GM12878 (cell line): Measurements from ENCODE around the gene GPR158. TPM values are rescaled to one million over a fixed set of nuclear protein-coding genes. Genes with fewer than 3 reads are reported as not detected.

Experiments used
- ATAC-seq: fragments of 200-7000 bp; cut with Tn5 transposase; 3 replicates; pipeline ENCODE4 v1.9.1; 2020; ENCODE audit warnings: mild to moderate bottlenecking, moderate library complexity
- BruUV-seq: library from RNA; stranded (reverse); fragments of 400-500 nt; replicated peaks from 2 replicates; lab custom pipeline; 2021; lab: Mats Ljungman, UMichigan
- CTCF ChIA-PET: fragments of 300-600 bp; sonication (Branson Sonifier 250); formaldehyde crosslinking; extraction: SDS; loops from one replicate; lab custom pipeline; 2021; ENCODE audit warnings: inconsistent platforms; lab: Yijun Ruan, JAX
- POLR2A ChIA-PET: fragments of 350-600 bp; formaldehyde crosslinking; extraction: SDS; loops from one replicate; lab custom pipeline; 2021; ENCODE audit warnings: inconsistent platforms; lab: Charles Lee
- RAD21 ChIA-PET: fragments of 300-600 bp; sonication (Branson Sonifier 250); formaldehyde crosslinking; loops from one replicate; lab custom pipeline; 2023; ENCODE audit warnings: antibody characterized with exemption; ENCODE audit not compliant: unreplicated experiment; lab: Charles Lee
- SMC1A ChIA-PET: fragments of 300-600 bp; sonication (Branson Sonifier 250); formaldehyde crosslinking; loops from one replicate; lab custom pipeline; 2023; ENCODE audit not compliant: unreplicated experiment, uncharacterized antibody; lab: Charles Lee
- DNase-seq: peaks from one replicate; pipeline ENCODE4 v3.0.0-alpha.2; 2011; ENCODE audit warnings: low read depth, low spot score
- FAIRE-seq: peaks from 3 replicates; lab custom pipeline; 2011; peaks lifted over from hg19 to GRCh38; lab: Jason Lieb, UNC
- H2AFZ ChIP-seq: 2 replicates; pipeline ENCODE4 v1.6.0; 2011; ENCODE audit warnings: low read depth, low read length, control low read depth; ENCODE audit not compliant: control insufficient read depth
- H3K27ac ChIP-seq: 2 replicates; pipeline ENCODE4 v1.5.1; 2011; ENCODE audit warnings: control low read depth; ENCODE audit not compliant: control insufficient read depth, insufficient read depth
- H3K27me3 ChIP-seq, 2 experiments: replicated peaks in 1 of 2; 2 replicates each; pipeline versions ENCODE4 v1.6.0 to v1.6.1; 2011; ENCODE audit warnings: low read length in 1 of 2; ENCODE audit not compliant: control insufficient read depth in 2 of 2, insufficient read depth in 2 of 2
- H3K36me3 ChIP-seq, 2 experiments: 2 replicates each; pipeline ENCODE4 v1.5.1; 2011; ENCODE audit warnings: low read length in 1 of 2; ENCODE audit not compliant: control insufficient read depth in 2 of 2, insufficient read depth in 2 of 2
- H3K4me1 ChIP-seq: 2 replicates; pipeline ENCODE4 v1.6.1; 2011; ENCODE audit warnings: mild to moderate bottlenecking, low read length, moderate library complexity, mixed read lengths; ENCODE audit not compliant: control insufficient read depth, insufficient read depth
- H3K4me2 ChIP-seq: 2 replicates; pipeline ENCODE4 v1.6.0; 2011; ENCODE audit warnings: control low read depth; ENCODE audit not compliant: control insufficient read depth, insufficient read depth
- H3K4me3 ChIP-seq: fragments of 200-600 bp; sonication (generic); 2 replicates; pipeline ENCODE4 v1.5.1; 2016
- H3K79me2 ChIP-seq: 2 replicates; pipeline ENCODE4 v1.6.0; 2011; ENCODE audit warnings: low read length; ENCODE audit not compliant: control insufficient read depth, insufficient read depth
- H3K9ac ChIP-seq: 2 replicates; pipeline ENCODE4 v1.8.0; 2011; ENCODE audit warnings: low read length, control low read depth, mixed read lengths; ENCODE audit not compliant: control insufficient read depth, insufficient read depth
- H3K9me3 ChIP-seq: replicated peaks from 3 replicates; pipeline ENCODE4 v1.5.1; 2011; ENCODE audit warnings: mild to moderate bottlenecking, low read length; ENCODE audit not compliant: control insufficient read depth, insufficient read depth
- H4K20me1 ChIP-seq: 2 replicates; pipeline ENCODE4 v1.6.0; 2011; ENCODE audit not compliant: control insufficient read depth, insufficient read depth
- CBX3 ChIP-seq: fragments of 200-600 bp; sonication (generic); IDR thresholded peaks from 2 replicates; pipeline ENCODE4 v1.6.1; 2016; ENCODE audit warnings: low read depth, borderline replicate concordance
- CREM ChIP-seq: IDR thresholded peaks from 2 replicates; pipeline ENCODE4 v1.6.1; 2014; ENCODE audit warnings: antibody characterized with exemption, low read depth
- KLF5 ChIP-seq: fragments of 450-650 bp; IDR thresholded peaks from 2 replicates; pipeline ENCODE4 v1.6.1; 2014; ENCODE audit warnings: mild to moderate bottlenecking; ENCODE audit not compliant: partially characterized antibody
- MYB ChIP-seq: fragments of 150-350 bp; IDR thresholded peaks from 2 replicates; pipeline ENCODE4 v1.6.1; 2014; ENCODE audit warnings: mild to moderate bottlenecking, low read depth, low read length, borderline replicate concordance
- RELA ChIP-seq: fragments of 450-650 bp; IDR thresholded peaks from 2 replicates; pipeline ENCODE4 v1.8.0; 2014; ENCODE audit warnings: borderline replicate concordance; ENCODE audit not compliant: partially characterized antibody
- SMC3 ChIP-seq: IDR thresholded peaks from 2 replicates; pipeline ENCODE4 v1.6.1; 2011; ENCODE audit warnings: low read length, improper control_type of control experiment, borderline replicate concordance
- SREBF2 ChIP-seq: IDR thresholded peaks from 2 replicates; pipeline ENCODE4 v1.6.1; 2012; ENCODE audit warnings: mild to moderate bottlenecking, low read length
- STAT1 ChIP-seq: fragments of 450-650 bp; conservative IDR thresholded peaks from 2 replicates; pipeline ENCODE4 v1.6.1; 2014; ENCODE audit warnings: antibody characterized with exemption, mild to moderate bottlenecking
- SUZ12 ChIP-seq: fragments of 200-600 bp; sonication (generic); IDR thresholded peaks from one replicate; pipeline ENCODE4 v1.6.1; 2018; ENCODE audit warnings: antibody characterized with exemption, mild to moderate bottlenecking; ENCODE audit not compliant: unreplicated experiment
- TCF3 ChIP-seq: IDR thresholded peaks from 2 replicates; pipeline ENCODE4 v1.6.1; 2012; ENCODE audit warnings: low read depth, mild to moderate bottlenecking, low read length, borderline replicate concordance; ENCODE audit not compliant: insufficient read depth
- WGBS: methylation state at CpG from one replicate; pipeline ENCODE4 v1.1.6; 2016; ENCODE audit warnings: low lambda C conversion rate; ENCODE audit not compliant: insufficient replicate concordance, insufficient coverage; ENCODE audit errors: missing lambda C conversion rate; 5-methylcytosine and 5-hydroxymethylcytosine counted together
- in situ Hi-C: fragments of 300-500 bp; cut with MboI; formaldehyde crosslinking; loops from 9 replicates; pipeline ENCODE4 v1.14.3; 2018; ENCODE audit warnings: mixed read lengths
- intact Hi-C: fragments of 100-400 bp; cut with micrococcal nuclease; formaldehyde crosslinking; loops from one replicate; pipeline ENCODE4 v1.14.2; 2022; ENCODE audit not compliant: unreplicated experiment
- polyA plus RNA-seq, 11 experiments: library from polyadenylated mRNA; depleted of rRNA in 4 of 11; unstranded in 6 of 11; stranded (reverse) in 5 of 11; fragments of >200 nt; fragmentation: Nextera tagmentation in 4 of 11; fragmentation: Illumina TruSeq in 1 of 11; extraction: Ambion mirVana in 4 of 11; extraction: Trizol in 1 of 11; gene quantifications; 1 replicate in 1 of 11; 2 replicates in 10 of 11; pipeline versions ENCODE4 v1.2.1 to v1.2.3, GENCODE V29; 2011 to 2016; ENCODE audit warnings: inconsistent platforms in 2 of 11, missing spikeins in 2 of 11, low read depth in 1 of 11
- total RNA-seq, 4 experiments: library from RNA; depleted of rRNA in 3 of 4; stranded (reverse); fragments of >200 nt in 3 of 4; fragmentation: Illumina TruSeq in 1 of 4; extraction: Trizol in 1 of 4; gene quantifications; 2 replicates each; pipeline versions ENCODE4 v1.2.1 to v1.2.3, GENCODE V29; 2013 to 2021
- TF ChIP-seq, protein P1 (sequence below), 3 experiments: IDR thresholded peaks in 2 of 3; conservative IDR thresholded peaks in 1 of 3; 2 replicates each; pipeline ENCODE4 v1.5.1; 2011; ENCODE audit warnings: low read depth in 3 of 3, low read length in 3 of 3, mild to moderate bottlenecking in 3 of 3, control low read depth in 2 of 3, moderate library complexity in 2 of 3, inconsistent platforms in 1 of 3, mixed read lengths in 1 of 3; ENCODE audit not compliant: control insufficient read depth in 2 of 3, insufficient read depth in 1 of 3; ENCODE audit errors: extremely low read depth in 1 of 3
- TF ChIP-seq, protein P2 (sequence below): IDR thresholded peaks from 2 replicates; pipeline ENCODE4 v1.6.1; 2012; ENCODE audit warnings: low read length, inconsistent platforms
- TF ChIP-seq, protein P3 (sequence below): fragments of 450-650 bp; IDR thresholded peaks from 2 replicates; pipeline ENCODE4 v1.6.1; 2016; ENCODE audit warnings: mild to moderate bottlenecking, moderate library complexity, borderline replicate concordance

GPR158 gene
- total and polyA plus RNA-seq, 10 of the 15 experiments (the other 5 are each of a cell fraction or from before 2014, with no cell fraction given) = not detected

DNA sequence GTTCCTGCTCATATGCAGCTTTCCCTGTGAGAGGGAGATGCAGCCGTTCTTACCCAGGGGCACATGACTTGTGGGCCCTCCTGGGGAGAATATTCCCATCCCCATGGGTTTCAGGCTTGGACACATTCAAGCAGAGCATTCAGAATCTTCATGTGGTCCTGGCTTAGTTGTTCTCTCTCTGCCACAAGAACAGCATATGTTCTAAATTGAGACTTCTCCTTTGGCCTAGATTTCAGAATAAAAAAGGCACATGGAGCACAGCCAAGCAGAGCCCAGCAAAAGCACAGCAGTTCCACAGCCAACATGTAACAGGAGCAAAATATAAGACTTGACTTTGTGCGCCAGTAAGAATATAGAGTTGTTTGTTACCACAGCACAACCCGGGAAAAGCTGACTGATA lies 452.8 kb downstream of the GPR158 start:
- intact Hi-C loops (no loop called here), in situ Hi-C loops (no loop called here)
- Histone ChIP-seq H3K27ac (no peak overlapping the region), H4K20me1 (no peaks in the 10 kb centered on the region), H3K9me3 (no peaks in the 10 kb centered on the region), H3K9ac (no peak overlapping the region), H3K4me2 (no peak overlapping the region), H3K79me2 (no peaks in the 10 kb centered on the region), H3K4me3 (no peak overlapping the region), H3K36me3 (no peaks in the 10 kb centered on the region), H3K27me3 (no peaks in the 10 kb centered on the region), H3K4me1 (no peaks in the 10 kb centered on the region), H2AFZ (no peak overlapping the region)
- ChIA-PET CTCF (no interaction called here), RAD21 (no interaction called here), SMC1A (no interaction called here), POLR2A (no interaction called here)
- 15% methylated on average over 3 of the region's 3 CpGs for whole genome bisulfite sequencing
- ATAC-seq (no peak), DNase-seq (no peak), FAIRE-seq (no peak)
- BruUV-seq = no TSS peak
- TF ChIP-seq CREM (no peak), CBX3 (no peak), RELA (no peak), TCF3 (no peak), SUZ12 (no peak), STAT1 (no peak), SREBF2 (no peak), KLF5 (no peak), MYB (no peak), SMC3 (no peak)
- TF ChIP-seq, protein P1, sequence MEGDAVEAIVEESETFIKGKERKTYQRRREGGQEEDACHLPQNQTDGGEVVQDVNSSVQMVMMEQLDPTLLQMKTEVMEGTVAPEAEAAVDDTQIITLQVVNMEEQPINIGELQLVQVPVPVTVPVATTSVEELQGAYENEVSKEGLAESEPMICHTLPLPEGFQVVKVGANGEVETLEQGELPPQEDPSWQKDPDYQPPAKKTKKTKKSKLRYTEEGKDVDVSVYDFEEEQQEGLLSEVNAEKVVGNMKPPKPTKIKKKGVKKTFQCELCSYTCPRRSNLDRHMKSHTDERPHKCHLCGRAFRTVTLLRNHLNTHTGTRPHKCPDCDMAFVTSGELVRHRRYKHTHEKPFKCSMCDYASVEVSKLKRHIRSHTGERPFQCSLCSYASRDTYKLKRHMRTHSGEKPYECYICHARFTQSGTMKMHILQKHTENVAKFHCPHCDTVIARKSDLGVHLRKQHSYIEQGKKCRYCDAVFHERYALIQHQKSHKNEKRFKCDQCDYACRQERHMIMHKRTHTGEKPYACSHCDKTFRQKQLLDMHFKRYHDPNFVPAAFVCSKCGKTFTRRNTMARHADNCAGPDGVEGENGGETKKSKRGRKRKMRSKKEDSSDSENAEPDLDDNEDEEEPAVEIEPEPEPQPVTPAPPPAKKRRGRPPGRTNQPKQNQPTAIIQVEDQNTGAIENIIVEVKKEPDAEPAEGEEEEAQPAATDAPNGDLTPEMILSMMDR (IDR thresholded peaks at IDR 0.05 in 2 of 3, conservative IDR thresholded peaks at IDR 0.05 in 1 of 3; ENCODE audit: control insufficient read depth in 2 of 3, extremely low read depth in 1 of 3, insufficient read depth in 1 of 3, low read depth in 3 of 3, low read length in 3 of 3) = no peak
- TF ChIP-seq, protein P2, sequence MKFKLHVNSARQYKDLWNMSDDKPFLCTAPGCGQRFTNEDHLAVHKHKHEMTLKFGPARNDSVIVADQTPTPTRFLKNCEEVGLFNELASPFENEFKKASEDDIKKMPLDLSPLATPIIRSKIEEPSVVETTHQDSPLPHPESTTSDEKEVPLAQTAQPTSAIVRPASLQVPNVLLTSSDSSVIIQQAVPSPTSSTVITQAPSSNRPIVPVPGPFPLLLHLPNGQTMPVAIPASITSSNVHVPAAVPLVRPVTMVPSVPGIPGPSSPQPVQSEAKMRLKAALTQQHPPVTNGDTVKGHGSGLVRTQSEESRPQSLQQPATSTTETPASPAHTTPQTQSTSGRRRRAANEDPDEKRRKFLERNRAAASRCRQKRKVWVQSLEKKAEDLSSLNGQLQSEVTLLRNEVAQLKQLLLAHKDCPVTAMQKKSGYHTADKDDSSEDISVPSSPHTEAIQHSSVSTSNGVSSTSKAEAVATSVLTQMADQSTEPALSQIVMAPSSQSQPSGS = no peak
- TF ChIP-seq, protein P3, sequence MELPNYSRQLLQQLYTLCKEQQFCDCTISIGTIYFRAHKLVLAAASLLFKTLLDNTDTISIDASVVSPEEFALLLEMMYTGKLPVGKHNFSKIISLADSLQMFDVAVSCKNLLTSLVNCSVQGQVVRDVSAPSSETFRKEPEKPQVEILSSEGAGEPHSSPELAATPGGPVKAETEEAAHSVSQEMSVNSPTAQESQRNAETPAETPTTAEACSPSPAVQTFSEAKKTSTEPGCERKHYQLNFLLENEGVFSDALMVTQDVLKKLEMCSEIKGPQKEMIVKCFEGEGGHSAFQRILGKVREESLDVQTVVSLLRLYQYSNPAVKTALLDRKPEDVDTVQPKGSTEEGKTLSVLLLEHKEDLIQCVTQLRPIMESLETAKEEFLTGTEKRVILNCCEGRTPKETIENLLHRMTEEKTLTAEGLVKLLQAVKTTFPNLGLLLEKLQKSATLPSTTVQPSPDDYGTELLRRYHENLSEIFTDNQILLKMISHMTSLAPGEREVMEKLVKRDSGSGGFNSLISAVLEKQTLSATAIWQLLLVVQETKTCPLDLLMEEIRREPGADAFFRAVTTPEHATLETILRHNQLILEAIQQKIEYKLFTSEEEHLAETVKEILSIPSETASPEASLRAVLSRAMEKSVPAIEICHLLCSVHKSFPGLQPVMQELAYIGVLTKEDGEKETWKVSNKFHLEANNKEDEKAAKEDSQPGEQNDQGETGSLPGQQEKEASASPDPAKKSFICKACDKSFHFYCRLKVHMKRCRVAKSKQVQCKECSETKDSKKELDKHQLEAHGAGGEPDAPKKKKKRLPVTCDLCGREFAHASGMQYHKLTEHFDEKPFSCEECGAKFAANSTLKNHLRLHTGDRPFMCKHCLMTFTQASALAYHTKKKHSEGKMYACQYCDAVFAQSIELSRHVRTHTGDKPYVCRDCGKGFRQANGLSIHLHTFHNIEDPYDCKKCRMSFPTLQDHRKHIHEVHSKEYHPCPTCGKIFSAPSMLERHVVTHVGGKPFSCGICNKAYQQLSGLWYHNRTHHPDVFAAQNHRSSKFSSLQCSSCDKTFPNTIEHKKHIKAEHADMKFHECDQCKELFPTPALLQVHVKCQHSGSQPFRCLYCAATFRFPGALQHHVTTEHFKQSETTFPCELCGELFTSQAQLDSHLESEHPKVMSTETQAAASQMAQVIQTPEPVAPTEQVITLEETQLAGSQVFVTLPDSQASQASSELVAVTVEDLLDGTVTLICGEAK = no peak
